ENCODE results near the gene STK32C.
A peak's percentile ranks its signal among the peaks of the same experiment; 100 is the strongest.

STK32C gene

GRCh38 chr10:132252412-132252811 lies 55.3 kb downstream of the STK32C start:
- TF ChIP-seq CTCF (conservative IDR thresholded peaks at IDR 0.05; ENCODE audit: control insufficient read depth, insufficient read depth, low read depth, low read length) = no peak
- no peak overlapping the region for H3K4me3 ChIP-seq (ENCODE audit: control insufficient read depth, low read depth, low read length)
- no peak for DNase-seq (ENCODE audit: low read depth)

- DNase-seq (ENCODE audit: low read depth) = no peak
- TF ChIP-seq CTCF (conservative IDR thresholded peaks at IDR 0.05; ENCODE audit: control insufficient read depth, insufficient read depth, low read depth, low read length) = no peak
- H3K4me3 ChIP-seq (ENCODE audit: control insufficient read depth, low read depth, low read length) = no peak overlapping the region
Observed at GRCh38 chr10:132251928-132252327, 55.8 kb downstream of the STK32C start.

- H3K4me3 ChIP-seq (ENCODE audit: control insufficient read depth, low read depth, low read length) = no peak overlapping the region
- DNase-seq (ENCODE audit: low read depth) = no peak
- no peak for TF ChIP-seq CTCF (conservative IDR thresholded peaks at IDR 0.05; ENCODE audit: control insufficient read depth, insufficient read depth, low read depth, low read length)
Observed at GRCh38 chr10:132250481-132251475, 57.0 kb downstream of the STK32C start.

GRCh38 chr10:132249824-132250375 lies 57.9 kb downstream of the STK32C start:
- no peak for TF ChIP-seq CTCF (conservative IDR thresholded peaks at IDR 0.05; ENCODE audit: control insufficient read depth, insufficient read depth, low read depth, low read length)
- no peak overlapping the region for H3K4me3 ChIP-seq (ENCODE audit: control insufficient read depth, low read depth, low read length)
- DNase-seq (ENCODE audit: low read depth) = no peak

- no peak for TF ChIP-seq CTCF (conservative IDR thresholded peaks at IDR 0.05; ENCODE audit: control insufficient read depth, insufficient read depth, low read depth, low read length)
- no peak overlapping the region for H3K4me3 ChIP-seq (ENCODE audit: control insufficient read depth, low read depth, low read length)
- DNase-seq (ENCODE audit: low read depth) = no peak
Observed at GRCh38 chr10:132249226-132249724, 58.5 kb downstream of the STK32C start.

- no peak for TF ChIP-seq CTCF (conservative IDR thresholded peaks at IDR 0.05; ENCODE audit: control insufficient read depth, insufficient read depth, low read depth, low read length)
- DNase-seq (ENCODE audit: low read depth) = peak; percentile 8
- H3K4me3 ChIP-seq (ENCODE audit: control insufficient read depth, low read depth, low read length) = peak overlapping the region; percentile 23
Observed at GRCh38 chr10:132248455-132249225, 59.1 kb downstream of the STK32C start.

Measured in fibroblast of mammary gland (primary cell).